SK-N-SH (cell line): Measurements from ENCODE around the gene NEUROG1. TPM values are rescaled to one million over a fixed set of nuclear protein-coding genes. Genes with fewer than 3 reads are reported as not detected.

ENCODE experiments used
- CTCF ChIA-PET: fragments of 300-600, 350-600 bp; formaldehyde crosslinking; extraction: SDS; loops from one replicate; lab custom pipeline; 2021; lab: Yijun Ruan, JAX
- POLR2A ChIA-PET: fragments of 350-600 bp; sonication (Branson Sonifier 250); formaldehyde crosslinking; extraction: SDS; loops from one replicate; lab custom pipeline; 2020; ENCODE audit warnings: antibody characterized with exemption, inconsistent platforms; lab: Yijun Ruan, JAX
- DNase-seq: peaks from one replicate; pipeline ENCODE4 v3.0.0; 2012
- H2AFZ ChIP-seq: fragments of 200-600 bp; sonication (generic); 2 replicates; pipeline ENCODE4 v1.8.1; 2016; ENCODE audit warnings: antibody characterized with exemption, mild to moderate bottlenecking, low read depth
- H3F3A ChIP-seq: fragments of 200-600 bp; sonication (generic); replicated peaks from 2 replicates; pipeline ENCODE3; 2016; ENCODE audit warnings: antibody characterized with exemption, mild to moderate bottlenecking; ENCODE audit not compliant: insufficient read depth
- H3K27ac ChIP-seq, 2 experiments: fragments of 200-500 bp in 1 of 2; fragments of 200-600 bp in 1 of 2; sonication (Bioruptor generic) in 1 of 2; sonication (generic), shearing (Covaris generic) in 1 of 2; 2 replicates each; pipeline versions ENCODE4 v1.5.1 to v1.6.1; 2014 to 2016; ENCODE audit warnings: low read depth in 2 of 2, inconsistent platforms in 1 of 2, low read length in 1 of 2, mild to moderate bottlenecking in 1 of 2, mixed read lengths in 1 of 2
- H3K27me3 ChIP-seq: fragments of 200-600 bp; sonication (generic), shearing (Covaris generic); 2 replicates; pipeline ENCODE4 v1.6.1; 2016; ENCODE audit warnings: mixed run types; ENCODE audit not compliant: insufficient read depth
- H3K36me3 ChIP-seq, 2 experiments: fragments of 200-500 bp in 1 of 2; fragments of 200-600 bp in 1 of 2; sonication (Bioruptor generic) in 1 of 2; sonication (generic) in 1 of 2; replicated peaks in 1 of 2; 2 replicates each; pipeline versions ENCODE3 to v1.5.1; 2014 to 2016; ENCODE audit warnings: low read length in 1 of 2, mild to moderate bottlenecking in 1 of 2; ENCODE audit not compliant: insufficient read depth in 2 of 2, control insufficient read depth in 1 of 2
- H3K4me1 ChIP-seq, 2 experiments: fragments of 200-500 bp in 1 of 2; fragments of 200-600 bp in 1 of 2; sonication (Bioruptor generic) in 1 of 2; sonication (generic), shearing (Covaris generic) in 1 of 2; 2 replicates each; pipeline versions ENCODE4 v1.5.1 to v1.6.1; 2014 to 2016; ENCODE audit warnings: low read depth in 1 of 2, low read length in 1 of 2, mixed run types in 1 of 2; ENCODE audit not compliant: insufficient read depth in 2 of 2, control insufficient read depth in 1 of 2
- H3K4me2 ChIP-seq: fragments of 200-600 bp; sonication (generic), shearing (Covaris generic); 2 replicates; pipeline ENCODE4 v1.6.1; 2017; ENCODE audit warnings: mixed run types
- H3K4me3 ChIP-seq, 2 experiments: fragments of 200-500 bp in 1 of 2; fragments of 200-600 bp in 1 of 2; sonication (Bioruptor generic) in 1 of 2; sonication (generic), shearing (Covaris generic) in 1 of 2; 2 replicates each; pipeline versions ENCODE4 v1.5.1 to v1.8.1; 2014 to 2016; ENCODE audit warnings: low read depth in 2 of 2, inconsistent platforms in 1 of 2, low read length in 1 of 2, mild to moderate bottlenecking in 1 of 2, mixed read lengths in 1 of 2, moderate library complexity in 1 of 2
- H3K79me2 ChIP-seq: fragments of 200-600 bp; sonication (generic); 2 replicates; pipeline ENCODE4 v1.8.1; 2017; ENCODE audit warnings: mild to moderate bottlenecking; ENCODE audit not compliant: insufficient read depth
- H3K9ac ChIP-seq: fragments of 200-600 bp; sonication (generic); 2 replicates; pipeline ENCODE4 v1.6.1; 2017; ENCODE audit warnings: mixed run types
- H3K9me2 ChIP-seq: fragments of 200-600 bp; sonication (generic); 2 replicates; pipeline ENCODE4 v1.6.1; 2017; ENCODE audit warnings: mixed run types
- H3K9me3 ChIP-seq: fragments of 200-600 bp; sonication (generic); 2 replicates; pipeline ENCODE4 v1.6.1; 2017; ENCODE audit warnings: mixed run types, mild to moderate bottlenecking, moderate library complexity
- H4K20me1 ChIP-seq: fragments of 200-600 bp; sonication (generic); 2 replicates; pipeline ENCODE4 v1.6.1; 2017; ENCODE audit warnings: mild to moderate bottlenecking, mixed run types; ENCODE audit not compliant: insufficient read depth
- ELF1 ChIP-seq: IDR thresholded peaks from 2 replicates; pipeline ENCODE4 v1.4.0; 2012
- FOXM1 ChIP-seq: IDR thresholded peaks from 2 replicates; pipeline ENCODE4 v1.4.0; 2012; ENCODE audit warnings: low read depth, mild to moderate bottlenecking
- GATA2 ChIP-seq: sonication (generic); formaldehyde crosslinking; IDR thresholded peaks from 2 replicates; pipeline ENCODE4 v1.5.0; 2020; ENCODE audit warnings: mild to moderate bottlenecking, missing genetic modification reagents
- NFIC ChIP-seq: IDR thresholded peaks from 2 replicates; pipeline ENCODE4 v1.4.0; 2012; ENCODE audit warnings: borderline replicate concordance
- WGBS: methylation state at CpG from one replicate; pipeline ENCODE4 v1.1.6; 2017; ENCODE audit warnings: low lambda C conversion rate; 5-methylcytosine and 5-hydroxymethylcytosine counted together
- polyA plus RNA-seq, 3 experiments: library from polyadenylated mRNA; depleted of rRNA; stranded (reverse); fragments of >200 nt; gene quantifications; 2 replicates each; pipeline ENCODE4 v1.2.3, GENCODE V29; 2012
- TF ChIP-seq, protein P1 (sequence below): fragments of 150-350 bp; IDR thresholded peaks from 2 replicates; pipeline ENCODE4 v1.6.1; 2017; ENCODE audit warnings: antibody characterized with exemption, low read length, low read depth, borderline replicate concordance
- TF ChIP-seq, protein P2 (sequence below): IDR thresholded peaks from 2 replicates; pipeline ENCODE4 v1.4.0; 2012; ENCODE audit warnings: low read depth, borderline replicate concordance
- TF ChIP-seq, protein P3 (sequence below): IDR thresholded peaks from 2 replicates; pipeline ENCODE4 v1.6.1; 2012; ENCODE audit warnings: mild to moderate bottlenecking, low read depth, low read length, moderate library complexity

Gene NEUROG1
- polyA plus RNA-seq, 1 of the 3 experiments (the other 2 are of a cell fraction), result not detected

DNA sequence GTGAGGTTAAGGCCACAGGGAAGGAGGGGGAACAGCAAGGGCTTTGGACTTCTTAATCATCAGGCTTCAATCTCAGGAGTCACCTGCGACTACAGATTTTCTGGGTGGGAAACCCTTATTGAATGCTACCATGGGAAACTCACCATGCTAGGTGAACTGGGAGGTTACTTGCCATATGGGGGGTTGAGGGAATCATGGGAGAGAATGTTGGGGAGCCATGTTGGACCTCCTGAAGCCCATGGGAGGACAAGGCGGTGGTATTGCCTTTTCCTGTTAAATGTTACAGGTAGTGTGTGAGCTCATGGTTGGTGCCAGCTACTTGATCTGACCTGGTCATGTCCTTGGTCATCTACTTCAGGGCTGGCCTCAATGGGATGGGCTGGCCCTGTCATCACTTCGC lies 31.4 kb downstream of the NEUROG1 start (continued):
- TF ChIP-seq, protein P1, sequence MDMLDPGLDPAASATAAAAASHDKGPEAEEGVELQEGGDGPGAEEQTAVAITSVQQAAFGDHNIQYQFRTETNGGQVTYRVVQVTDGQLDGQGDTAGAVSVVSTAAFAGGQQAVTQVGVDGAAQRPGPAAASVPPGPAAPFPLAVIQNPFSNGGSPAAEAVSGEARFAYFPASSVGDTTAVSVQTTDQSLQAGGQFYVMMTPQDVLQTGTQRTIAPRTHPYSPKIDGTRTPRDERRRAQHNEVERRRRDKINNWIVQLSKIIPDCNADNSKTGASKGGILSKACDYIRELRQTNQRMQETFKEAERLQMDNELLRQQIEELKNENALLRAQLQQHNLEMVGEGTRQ, result no peak
- TF ChIP-seq, protein P2, sequence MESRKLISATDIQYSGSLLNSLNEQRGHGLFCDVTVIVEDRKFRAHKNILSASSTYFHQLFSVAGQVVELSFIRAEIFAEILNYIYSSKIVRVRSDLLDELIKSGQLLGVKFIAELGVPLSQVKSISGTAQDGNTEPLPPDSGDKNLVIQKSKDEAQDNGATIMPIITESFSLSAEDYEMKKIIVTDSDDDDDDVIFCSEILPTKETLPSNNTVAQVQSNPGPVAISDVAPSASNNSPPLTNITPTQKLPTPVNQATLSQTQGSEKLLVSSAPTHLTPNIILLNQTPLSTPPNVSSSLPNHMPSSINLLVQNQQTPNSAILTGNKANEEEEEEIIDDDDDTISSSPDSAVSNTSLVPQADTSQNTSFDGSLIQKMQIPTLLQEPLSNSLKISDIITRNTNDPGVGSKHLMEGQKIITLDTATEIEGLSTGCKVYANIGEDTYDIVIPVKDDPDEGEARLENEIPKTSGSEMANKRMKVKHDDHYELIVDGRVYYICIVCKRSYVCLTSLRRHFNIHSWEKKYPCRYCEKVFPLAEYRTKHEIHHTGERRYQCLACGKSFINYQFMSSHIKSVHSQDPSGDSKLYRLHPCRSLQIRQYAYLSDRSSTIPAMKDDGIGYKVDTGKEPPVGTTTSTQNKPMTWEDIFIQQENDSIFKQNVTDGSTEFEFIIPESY, result no peak
- TF ChIP-seq FOXM1 (no peak), ELF1 (no peak)

DNA sequence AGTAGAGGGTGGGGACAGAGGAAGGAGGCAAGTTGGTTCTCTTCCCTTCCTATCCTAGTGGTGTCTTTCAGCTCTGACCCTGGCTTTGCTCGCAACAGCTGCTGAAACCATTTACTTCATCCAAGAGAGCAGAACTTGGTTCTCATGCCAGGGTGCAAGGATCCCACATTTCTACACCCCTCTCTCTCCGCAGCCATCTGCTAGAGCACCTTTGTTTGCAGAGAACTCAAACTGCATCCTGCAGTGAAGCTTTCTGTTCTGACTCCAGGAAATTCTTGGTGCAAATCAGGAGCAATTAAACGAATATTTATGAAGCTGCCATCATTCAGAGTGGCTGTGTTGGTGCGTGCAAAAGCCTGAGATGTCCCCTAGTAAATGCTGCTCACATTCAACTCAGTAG lies 31.9 kb downstream of the NEUROG1 start:
- Histone ChIP-seq H3K4me3 (no peak overlapping the region), H3K4me1 (no peaks in the 10 kb centered on the region), H3K27ac (no peak overlapping the region), H3K4me2 (no peak overlapping the region), H3K36me3 (no peaks in the 10 kb centered on the region), H3K27me3 (peaks cover 12% of the 10 kb centered on the region; the same call in 1 of the 2 replicates), H3K9me3 (no peaks in the 10 kb centered on the region), H3K9ac (no peak overlapping the region), H2AFZ (no peak overlapping the region), H4K20me1 (no peaks in the 10 kb centered on the region), H3F3A (no peaks in the 10 kb centered on the region), H3K79me2 (no peaks in the 10 kb centered on the region), H3K9me2 (no peaks in the 10 kb centered on the region)
- ChIA-PET CTCF (interaction anchor here (0.7 to 2.6 kb wide), 3 partner anchors 25 to 48 kb away, joined by 3 to 13 read pairs (median 4); no protein-coding TSS in a partner anchor), POLR2A (no interaction called here)
- DNase-seq, result no peak
- no peak for TF ChIP-seq GATA2
- TF ChIP-seq, protein P3, sequence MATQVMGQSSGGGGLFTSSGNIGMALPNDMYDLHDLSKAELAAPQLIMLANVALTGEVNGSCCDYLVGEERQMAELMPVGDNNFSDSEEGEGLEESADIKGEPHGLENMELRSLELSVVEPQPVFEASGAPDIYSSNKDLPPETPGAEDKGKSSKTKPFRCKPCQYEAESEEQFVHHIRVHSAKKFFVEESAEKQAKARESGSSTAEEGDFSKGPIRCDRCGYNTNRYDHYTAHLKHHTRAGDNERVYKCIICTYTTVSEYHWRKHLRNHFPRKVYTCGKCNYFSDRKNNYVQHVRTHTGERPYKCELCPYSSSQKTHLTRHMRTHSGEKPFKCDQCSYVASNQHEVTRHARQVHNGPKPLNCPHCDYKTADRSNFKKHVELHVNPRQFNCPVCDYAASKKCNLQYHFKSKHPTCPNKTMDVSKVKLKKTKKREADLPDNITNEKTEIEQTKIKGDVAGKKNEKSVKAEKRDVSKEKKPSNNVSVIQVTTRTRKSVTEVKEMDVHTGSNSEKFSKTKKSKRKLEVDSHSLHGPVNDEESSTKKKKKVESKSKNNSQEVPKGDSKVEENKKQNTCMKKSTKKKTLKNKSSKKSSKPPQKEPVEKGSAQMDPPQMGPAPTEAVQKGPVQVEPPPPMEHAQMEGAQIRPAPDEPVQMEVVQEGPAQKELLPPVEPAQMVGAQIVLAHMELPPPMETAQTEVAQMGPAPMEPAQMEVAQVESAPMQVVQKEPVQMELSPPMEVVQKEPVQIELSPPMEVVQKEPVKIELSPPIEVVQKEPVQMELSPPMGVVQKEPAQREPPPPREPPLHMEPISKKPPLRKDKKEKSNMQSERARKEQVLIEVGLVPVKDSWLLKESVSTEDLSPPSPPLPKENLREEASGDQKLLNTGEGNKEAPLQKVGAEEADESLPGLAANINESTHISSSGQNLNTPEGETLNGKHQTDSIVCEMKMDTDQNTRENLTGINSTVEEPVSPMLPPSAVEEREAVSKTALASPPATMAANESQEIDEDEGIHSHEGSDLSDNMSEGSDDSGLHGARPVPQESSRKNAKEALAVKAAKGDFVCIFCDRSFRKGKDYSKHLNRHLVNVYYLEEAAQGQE, result no peak
- no peak for TF ChIP-seq NFIC
- WGBS, result 35% methylated on average over 4 of the region's 4 CpGs
